CD14-positive monocyte (primary cell): ENCODE measurements around the gene JHY. TPM values are rescaled to one million over a fixed set of nuclear protein-coding genes. Genes with fewer than 3 reads are reported as not detected.

Experiments used
- DNase-seq, 3 donors: peaks; one replicate each; pipeline ENCODE4 v3.0.0-alpha.2; 2011 to 2022
- H2AFZ ChIP-seq: 2 replicates; pipeline ENCODE4 v1.6.0; 2012; ENCODE audit warnings: mild to moderate bottlenecking, low read depth, low read length, inconsistent platforms; ENCODE audit not compliant: insufficient read depth, poor library complexity, severe bottlenecking
- H3K27ac ChIP-seq, 2 donors: 1 replicate in 1 of 2; 2 replicates in 1 of 2; pipeline ENCODE4 v1.5.1; 2012 to 2013; ENCODE audit warnings: low read length in 2 of 2, control low read depth in 1 of 2, inconsistent platforms in 1 of 2, low read depth in 1 of 2, mild to moderate bottlenecking in 1 of 2
- H3K27me3 ChIP-seq, 2 donors: one replicate each; pipeline versions ENCODE4 v1.6.0 to v1.6.1; 2011 to 2013; ENCODE audit warnings: low read length in 2 of 2; ENCODE audit not compliant: control insufficient read depth in 2 of 2, insufficient read depth in 2 of 2
- H3K36me3 ChIP-seq, 2 donors: replicated peaks in 1 of 2; 1 replicate in 1 of 2; 2 replicates in 1 of 2; pipeline versions ENCODE4 v1.5.1 to v1.6.1; 2012 to 2013; ENCODE audit warnings: low read length in 2 of 2, control low read depth in 1 of 2, inconsistent platforms in 1 of 2, mild to moderate bottlenecking in 1 of 2; ENCODE audit not compliant: insufficient read depth in 2 of 2, control insufficient read depth in 1 of 2
- H3K4me1 ChIP-seq, 2 donors: 1 replicate in 1 of 2; 2 replicates in 1 of 2; pipeline versions ENCODE4 v1.5.1 to v1.6.1; 2012 to 2013; ENCODE audit warnings: low read length in 2 of 2, control low read depth in 1 of 2, inconsistent platforms in 1 of 2, mild to moderate bottlenecking in 1 of 2, moderate library complexity in 1 of 2; ENCODE audit not compliant: insufficient read depth in 2 of 2, control insufficient read depth in 1 of 2
- H3K4me2 ChIP-seq: replicated peaks from 2 replicates; pipeline ENCODE3; 2012; ENCODE audit warnings: low read length, moderate library complexity, mild to moderate bottlenecking; ENCODE audit not compliant: poor library complexity, severe bottlenecking; ENCODE audit errors: extremely low read depth
- H3K4me3 ChIP-seq, 3 experiments: fragments of 200-600 bp in 1 of 3; sonication (generic) in 1 of 3; replicated peaks in 1 of 3; 1 replicate in 2 of 3; 2 replicates in 1 of 3; pipeline ENCODE4 v1.5.1; 2011 to 2013; ENCODE audit warnings: low read length in 3 of 3, mild to moderate bottlenecking in 3 of 3, control low read depth in 2 of 3, low read depth in 2 of 3, inconsistent platforms in 1 of 3, moderate library complexity in 1 of 3
- H3K79me2 ChIP-seq: 2 replicates; pipeline ENCODE4 v1.6.0; 2012; ENCODE audit warnings: mild to moderate bottlenecking, control low read depth, inconsistent platforms, low read length, moderate library complexity; ENCODE audit not compliant: insufficient read depth
- H3K9ac ChIP-seq: 2 replicates; pipeline ENCODE4 v1.6.0; 2017; ENCODE audit warnings: low read length, mild to moderate bottlenecking; ENCODE audit not compliant: insufficient read depth, poor library complexity, severe bottlenecking
- H3K9me3 ChIP-seq, 2 donors: replicated peaks in 1 of 2; 1 replicate in 1 of 2; 2 replicates in 1 of 2; pipeline versions ENCODE4 v1.5.1 to v1.6.1; 2012 to 2013; ENCODE audit warnings: low read length in 2 of 2, control low read depth in 1 of 2; ENCODE audit not compliant: control insufficient read depth in 1 of 2, insufficient read depth in 1 of 2
- H4K20me1 ChIP-seq: 2 replicates; pipeline ENCODE4 v1.6.0; 2012; ENCODE audit warnings: mild to moderate bottlenecking, low read length, control low read depth, moderate library complexity; ENCODE audit not compliant: insufficient read depth
- H3K27ac Mint-ChIP-seq, 7 donors: one replicate each; pipeline ENCODE4 v1.8.0; 2020; ENCODE audit warnings: mild to moderate bottlenecking in 7 of 7, mixed read lengths in 7 of 7, moderate library complexity in 6 of 7, inconsistent platforms in 2 of 7
- H3K27me3 Mint-ChIP-seq, 3 donors: one replicate each; pipeline ENCODE4 v1.8.0; 2021 to 2022; ENCODE audit warnings: low read depth in 3 of 3, mild to moderate bottlenecking in 3 of 3, mixed read lengths in 3 of 3, moderate library complexity in 3 of 3, inconsistent platforms in 1 of 3
- H3K36me3 Mint-ChIP-seq, 2 donors: one replicate each; pipeline ENCODE4 v1.8.0; 2020; ENCODE audit warnings: mixed read lengths in 2 of 2, inconsistent platforms in 1 of 2, mild to moderate bottlenecking in 1 of 2
- H3K4me1 Mint-ChIP-seq: one replicate; pipeline ENCODE4 v1.8.0; 2020; ENCODE audit warnings: mild to moderate bottlenecking, mixed read lengths
- H3K4me3 Mint-ChIP-seq, 2 donors: one replicate each; pipeline ENCODE4 v1.8.0; 2020; ENCODE audit warnings: mild to moderate bottlenecking in 2 of 2, mixed read lengths in 2 of 2, moderate library complexity in 1 of 2
- H3K9me3 Mint-ChIP-seq, 7 donors: one replicate each; pipeline ENCODE4 v1.8.0; 2020 to 2022; ENCODE audit warnings: mixed read lengths in 7 of 7, mild to moderate bottlenecking in 6 of 7, moderate library complexity in 6 of 7, inconsistent platforms in 2 of 7
- WGBS: methylation state at CpG from one replicate; pipeline ENCODE4 v1.1.5; 2013; ENCODE audit warnings: missing lambda C conversion rate; ENCODE audit not compliant: insufficient coverage; 5-methylcytosine and 5-hydroxymethylcytosine counted together
- intact Hi-C, 2 donors: fragments of 100-400 bp; cut with micrococcal nuclease; formaldehyde crosslinking; loops; one replicate each; pipeline versions ENCODE4 v1.15.0 to v1.15.1; 2023
- polyA plus RNA-seq, 3 donors: library from polyadenylated mRNA; depleted of rRNA in 1 of 3; unstranded in 2 of 3; stranded (reverse) in 1 of 3; fragments of 300-500 nt in 2 of 3; fragments of >200 nt in 1 of 3; fragmentation: Illumina TruSeq in 2 of 3; gene quantifications; 1 replicate in 2 of 3; 2 replicates in 1 of 3; pipeline ENCODE4 v1.2.3, GENCODE V29; 2012 to 2021
- TF ChIP-seq, protein P1 (sequence below): fragments of 200-600 bp; IDR thresholded peaks from one replicate; pipeline ENCODE4 v1.8.0; 2022; ENCODE audit warnings: antibody characterized with exemption, mild to moderate bottlenecking

JHY gene
- polyA plus RNA-seq, 3 donors: 0.68 to 0.91 (median 0.89) TPM

DNA sequence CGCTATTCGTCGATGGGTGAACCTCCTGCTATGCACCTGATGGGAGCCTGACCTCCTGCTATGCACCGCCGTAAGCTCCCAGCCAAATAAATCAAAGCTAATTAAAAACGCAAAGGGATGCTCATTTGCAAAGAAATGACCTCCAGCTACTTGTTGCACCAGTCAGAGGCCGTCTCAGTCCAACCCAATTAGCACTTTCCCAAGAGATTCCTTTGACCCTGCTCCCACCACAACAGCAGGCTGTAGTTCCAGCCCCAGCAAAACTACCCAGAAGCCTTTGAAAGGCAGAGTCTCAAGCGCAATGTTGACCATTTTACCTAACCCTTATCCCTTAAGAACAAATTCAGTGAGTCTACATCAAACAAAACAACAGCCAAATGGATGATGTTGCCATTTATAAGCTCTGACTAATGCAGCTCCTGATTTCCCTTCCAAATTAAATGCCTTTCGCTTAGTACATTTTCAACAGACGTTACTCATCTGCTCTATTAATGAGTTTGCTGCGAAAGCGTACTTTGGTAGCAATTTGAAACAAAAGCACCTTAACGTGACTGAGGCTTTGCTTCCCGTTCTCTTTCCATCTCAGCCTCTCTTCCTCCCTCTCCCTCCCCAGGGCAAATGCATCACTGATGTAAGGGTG, 116.3 kb downstream of the JHY start:
- Mint-ChIP-seq H3K9me3 (peaks cover 0 to 2% (median 0%) of the 10 kb centered on the region in 7 donors), H3K27ac (no peak overlapping the region), H3K36me3 (no peaks in the 10 kb centered on the region), H3K4me1 (no peaks in the 10 kb centered on the region), H3K27me3 (peaks cover 18 to 41% (median 22%) of the 10 kb centered on the region in 3 donors), H3K4me3 (no peak overlapping the region)
- no peaks in the 10 kb centered on the region for H3K36me3 ChIP-seq
- no peak overlapping the region for H3K4me2 ChIP-seq
- no peak overlapping the region for H3K27ac ChIP-seq
- TF ChIP-seq, protein P1, sequence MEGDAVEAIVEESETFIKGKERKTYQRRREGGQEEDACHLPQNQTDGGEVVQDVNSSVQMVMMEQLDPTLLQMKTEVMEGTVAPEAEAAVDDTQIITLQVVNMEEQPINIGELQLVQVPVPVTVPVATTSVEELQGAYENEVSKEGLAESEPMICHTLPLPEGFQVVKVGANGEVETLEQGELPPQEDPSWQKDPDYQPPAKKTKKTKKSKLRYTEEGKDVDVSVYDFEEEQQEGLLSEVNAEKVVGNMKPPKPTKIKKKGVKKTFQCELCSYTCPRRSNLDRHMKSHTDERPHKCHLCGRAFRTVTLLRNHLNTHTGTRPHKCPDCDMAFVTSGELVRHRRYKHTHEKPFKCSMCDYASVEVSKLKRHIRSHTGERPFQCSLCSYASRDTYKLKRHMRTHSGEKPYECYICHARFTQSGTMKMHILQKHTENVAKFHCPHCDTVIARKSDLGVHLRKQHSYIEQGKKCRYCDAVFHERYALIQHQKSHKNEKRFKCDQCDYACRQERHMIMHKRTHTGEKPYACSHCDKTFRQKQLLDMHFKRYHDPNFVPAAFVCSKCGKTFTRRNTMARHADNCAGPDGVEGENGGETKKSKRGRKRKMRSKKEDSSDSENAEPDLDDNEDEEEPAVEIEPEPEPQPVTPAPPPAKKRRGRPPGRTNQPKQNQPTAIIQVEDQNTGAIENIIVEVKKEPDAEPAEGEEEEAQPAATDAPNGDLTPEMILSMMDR: no peak
- intact Hi-C loops: no loop called here
- H3K4me3 ChIP-seq: no peak overlapping the region
- H4K20me1 ChIP-seq: no peaks in the 10 kb centered on the region
- H3K27me3 ChIP-seq: peaks cover 11 to 18% of the 10 kb centered on the region in 2 donors
- H3K79me2 ChIP-seq: no peaks in the 10 kb centered on the region
- no peak for DNase-seq
- WGBS: 52% methylated on average over 10 of the region's 14 CpGs
- no peak overlapping the region for H3K9ac ChIP-seq
- H3K4me1 ChIP-seq: no peaks in the 10 kb centered on the region
- no peaks in the 10 kb centered on the region for H3K9me3 ChIP-seq
- H2AFZ ChIP-seq: no peak overlapping the region

DNA sequence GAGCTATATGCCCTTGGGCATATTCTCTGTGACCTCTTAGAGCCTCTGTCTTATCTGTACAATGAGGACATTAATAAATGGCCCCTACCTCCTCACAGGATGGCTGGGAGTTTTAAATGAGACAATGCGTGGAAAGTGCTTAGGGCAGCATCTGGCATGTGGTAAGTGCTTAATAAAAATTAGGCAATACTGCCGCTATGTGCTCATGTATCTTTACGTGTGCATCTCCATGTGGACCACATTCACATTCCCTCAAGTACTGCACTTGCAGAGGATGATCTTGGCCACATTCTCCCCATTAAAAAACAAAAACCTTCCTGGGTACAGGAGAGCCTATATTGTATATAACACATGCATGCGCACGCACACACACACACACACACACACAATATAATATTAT, 118.2 kb downstream of the JHY start:
- no CpG with 5 or more reads among the region's 5 CpGs for WGBS
- H3K27ac ChIP-seq: no peak overlapping the region
- no peak overlapping the region for H3K27ac Mint-ChIP-seq
- H3K9me3 Mint-ChIP-seq: peaks cover 0 to 2% (median 0%) of the 10 kb centered on the region in 7 donors
- H3K4me3 ChIP-seq: no peak overlapping the region
- no peaks in the 10 kb centered on the region for H3K79me2 ChIP-seq
- H4K20me1 ChIP-seq: no peaks in the 10 kb centered on the region
- H3K9me3 ChIP-seq: no peaks in the 10 kb centered on the region
- TF ChIP-seq, protein P1: no peak
- H3K27me3 Mint-ChIP-seq: peaks cover 20 to 33% (median 23%) of the 10 kb centered on the region in 3 donors
- no peaks in the 10 kb centered on the region for H3K36me3 ChIP-seq
- no peak for DNase-seq
- no peaks in the 10 kb centered on the region for H3K4me1 ChIP-seq
- no peak overlapping the region for H3K9ac ChIP-seq
- no peak overlapping the region for H2AFZ ChIP-seq
- H3K36me3 Mint-ChIP-seq: no peaks in the 10 kb centered on the region
- H3K4me3 Mint-ChIP-seq: no peak overlapping the region
- H3K27me3 ChIP-seq: peaks cover 6 to 12% of the 10 kb centered on the region in 2 donors
- intact Hi-C loops: no loop called here
- no peaks in the 10 kb centered on the region for H3K4me1 Mint-ChIP-seq
- H3K4me2 ChIP-seq: no peak overlapping the region
